Measurements from ENCODE around the gene FA2H. TPM values are rescaled to one million over a fixed set of nuclear protein-coding genes. Genes with fewer than 3 reads are reported as not detected.
"Not testable (repeated sequence)": the region's sequence is repeated elsewhere in the genome, so short reads cannot be mapped to it uniquely, and the experiment has no call there.

The FA2H gene
- total RNA-seq, 1 donor from 2014 or later = not detected

DNA sequence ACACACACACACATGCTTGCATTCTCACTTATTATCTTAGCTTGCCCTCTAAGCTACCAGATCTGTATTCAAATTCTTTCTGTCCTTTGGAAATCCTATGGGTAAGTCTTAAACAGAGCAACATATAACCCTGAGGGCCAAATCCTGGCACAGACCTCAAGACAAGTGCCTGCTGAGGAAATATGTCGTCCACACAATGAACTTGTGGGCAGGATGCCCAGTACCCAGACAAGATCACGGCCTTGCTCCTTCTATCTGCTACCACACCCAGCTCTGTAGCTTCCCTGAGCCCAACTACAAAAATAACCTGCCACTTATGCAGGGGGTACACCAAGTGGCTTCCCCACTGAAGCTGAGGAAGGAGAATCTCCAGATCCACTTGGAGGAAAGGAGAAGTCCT is 37.3 kb upstream of the FA2H start:
- no peaks in the 10 kb centered on the region for H3F3A ChIP-seq (ENCODE audit: low read depth)
- no peaks in the 10 kb centered on the region for H3K27me3 ChIP-seq
- peaks cover under 1% of the 10 kb centered on the region for H3K36me3 Mint-ChIP-seq
- H3K79me2 ChIP-seq (ENCODE audit: low read depth) = no peaks in the 10 kb centered on the region
- no peak overlapping the region for H3K9ac ChIP-seq
- H3K4me1 ChIP-seq = peaks cover 4% of the 10 kb centered on the region
- H2AFZ ChIP-seq (replicated peaks) = no peak overlapping the region
- H3K9me3 Mint-ChIP-seq = peaks cover 8% of the 10 kb centered on the region
- DNase-seq (ENCODE audit: low spot score) = no peak
- H3K4me1 Mint-ChIP-seq = peaks cover 3% of the 10 kb centered on the region
- H3K4me2 ChIP-seq = no peak overlapping the region
- peaks cover 4% of the 10 kb centered on the region for H3K27me3 Mint-ChIP-seq (ENCODE audit: insufficient read depth, low read depth)
- TF ChIP-seq EZH2 (IDR thresholded peaks at IDR 0.05) (no peak), EZH2phosphoT487 (IDR thresholded peaks at IDR 0.05) (no peak)
- TF ChIP-seq, protein P1, sequence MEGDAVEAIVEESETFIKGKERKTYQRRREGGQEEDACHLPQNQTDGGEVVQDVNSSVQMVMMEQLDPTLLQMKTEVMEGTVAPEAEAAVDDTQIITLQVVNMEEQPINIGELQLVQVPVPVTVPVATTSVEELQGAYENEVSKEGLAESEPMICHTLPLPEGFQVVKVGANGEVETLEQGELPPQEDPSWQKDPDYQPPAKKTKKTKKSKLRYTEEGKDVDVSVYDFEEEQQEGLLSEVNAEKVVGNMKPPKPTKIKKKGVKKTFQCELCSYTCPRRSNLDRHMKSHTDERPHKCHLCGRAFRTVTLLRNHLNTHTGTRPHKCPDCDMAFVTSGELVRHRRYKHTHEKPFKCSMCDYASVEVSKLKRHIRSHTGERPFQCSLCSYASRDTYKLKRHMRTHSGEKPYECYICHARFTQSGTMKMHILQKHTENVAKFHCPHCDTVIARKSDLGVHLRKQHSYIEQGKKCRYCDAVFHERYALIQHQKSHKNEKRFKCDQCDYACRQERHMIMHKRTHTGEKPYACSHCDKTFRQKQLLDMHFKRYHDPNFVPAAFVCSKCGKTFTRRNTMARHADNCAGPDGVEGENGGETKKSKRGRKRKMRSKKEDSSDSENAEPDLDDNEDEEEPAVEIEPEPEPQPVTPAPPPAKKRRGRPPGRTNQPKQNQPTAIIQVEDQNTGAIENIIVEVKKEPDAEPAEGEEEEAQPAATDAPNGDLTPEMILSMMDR (IDR thresholded peaks at IDR 0.05) = no peak
- peaks cover 13% of the 10 kb centered on the region for H3K9me3 ChIP-seq (ENCODE audit: low read depth)
- no peaks in the 10 kb centered on the region for H3K36me3 ChIP-seq
- H4K20me1 ChIP-seq (ENCODE audit: low read depth) = no peaks in the 10 kb centered on the region
- H3K4me3 ChIP-seq = no peak overlapping the region
- H3K27ac Mint-ChIP-seq = no peak overlapping the region
- no peak overlapping the region for H3K4me3 Mint-ChIP-seq
- no peak overlapping the region for H3K27ac ChIP-seq

DNA sequence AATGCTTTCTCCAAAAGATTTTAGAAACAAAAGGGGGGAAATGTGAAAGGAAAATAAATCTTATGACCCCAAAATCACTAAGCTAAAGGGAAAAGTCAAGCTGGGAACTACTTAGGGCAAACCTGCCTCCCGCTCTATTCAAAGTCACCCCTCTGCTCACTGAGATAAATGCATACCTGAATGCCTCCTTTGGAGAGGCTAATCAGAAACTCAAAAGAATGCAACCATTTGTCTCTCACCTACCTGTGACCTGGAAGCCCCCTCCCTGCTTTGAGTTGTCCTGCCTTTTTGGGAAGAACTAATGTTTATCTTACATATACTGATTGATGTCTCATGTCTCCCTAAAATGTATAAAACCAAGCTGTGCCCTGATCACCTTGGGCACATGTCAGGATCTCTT is 36.6 kb upstream of the FA2H start:
- not testable (repeated sequence) for H3K36me3 Mint-ChIP-seq; H3K79me2 ChIP-seq (ENCODE audit: low read depth); H3K27me3 ChIP-seq; H3K27ac Mint-ChIP-seq; H4K20me1 ChIP-seq (ENCODE audit: low read depth); H3K27me3 Mint-ChIP-seq (ENCODE audit: insufficient read depth, low read depth); H3K4me3 Mint-ChIP-seq; H3K4me1 Mint-ChIP-seq; H3K4me3 ChIP-seq; DNase-seq (ENCODE audit: low spot score); H3K9ac ChIP-seq; H3K27ac ChIP-seq; H3K4me1 ChIP-seq; H3F3A ChIP-seq (ENCODE audit: low read depth); H3K36me3 ChIP-seq; H2AFZ ChIP-seq (replicated peaks)
- H3K9me3 Mint-ChIP-seq = peaks cover 12% of the 10 kb centered on the region
- H3K4me2 ChIP-seq = peak overlapping the region; percentile 45
- H3K9me3 ChIP-seq (ENCODE audit: low read depth) = peaks cover 13% of the 10 kb centered on the region

DNA sequence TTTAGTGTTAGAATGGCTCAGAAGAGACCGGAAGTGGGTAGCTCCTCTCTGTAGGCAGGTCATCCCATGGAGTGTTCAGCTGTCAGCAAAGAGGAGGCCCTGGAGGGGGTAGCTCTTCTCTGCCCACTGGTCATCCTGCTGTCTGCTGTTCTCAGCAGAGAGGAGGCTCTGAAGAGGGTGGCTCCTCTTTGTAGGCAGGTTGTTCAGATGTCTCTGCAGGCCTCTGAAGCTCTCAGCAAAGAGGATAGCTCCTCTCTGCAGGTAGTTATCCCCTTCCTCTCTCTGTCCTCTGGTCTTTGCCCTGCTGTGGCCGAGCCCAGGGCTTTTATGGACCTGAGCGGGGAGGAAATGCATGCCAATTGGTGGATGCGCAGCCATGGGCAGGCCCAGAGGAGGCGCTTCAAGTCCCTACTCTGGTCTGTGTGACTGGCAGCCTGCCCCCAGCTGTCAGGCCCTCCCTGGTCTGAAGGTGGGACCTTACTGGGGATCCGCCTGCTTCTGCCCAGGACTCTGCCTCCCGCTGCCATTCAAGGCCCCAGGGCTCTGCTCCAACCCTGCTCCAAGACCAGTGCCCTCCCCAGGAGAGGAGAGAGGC is 32.5 kb upstream of the FA2H start:
- Mint-ChIP-seq H3K27me3 (ENCODE audit: insufficient read depth, low read depth) (peaks cover 2% of the 10 kb centered on the region), H3K27ac (no peak overlapping the region), H3K9me3 (peaks cover 14% of the 10 kb centered on the region), H3K36me3 (peaks cover 2% of the 10 kb centered on the region), H3K4me3 (no peak overlapping the region), H3K4me1 (peaks cover 3% of the 10 kb centered on the region)
- no peak overlapping the region for H3K4me2 ChIP-seq
- H3K4me3 ChIP-seq = no peak overlapping the region
- no peaks in the 10 kb centered on the region for H3K27me3 ChIP-seq
- H3K79me2 ChIP-seq (ENCODE audit: low read depth) = no peaks in the 10 kb centered on the region
- no peaks in the 10 kb centered on the region for H3K36me3 ChIP-seq
- no peak overlapping the region for H3K27ac ChIP-seq
- H4K20me1 ChIP-seq (ENCODE audit: low read depth) = no peaks in the 10 kb centered on the region
- peaks cover 13% of the 10 kb centered on the region for H3K9me3 ChIP-seq (ENCODE audit: low read depth)
- H3K4me1 ChIP-seq = peaks cover 4% of the 10 kb centered on the region
- H3K9ac ChIP-seq = no peak overlapping the region
- DNase-seq (ENCODE audit: low spot score) = no peak
- H2AFZ ChIP-seq (replicated peaks) = no peak overlapping the region
- H3F3A ChIP-seq (ENCODE audit: low read depth) = no peaks in the 10 kb centered on the region
- TF ChIP-seq EZH2 (IDR thresholded peaks at IDR 0.05) = no peak
- TF ChIP-seq, protein P1 (IDR thresholded peaks at IDR 0.05) = no peak

DNA sequence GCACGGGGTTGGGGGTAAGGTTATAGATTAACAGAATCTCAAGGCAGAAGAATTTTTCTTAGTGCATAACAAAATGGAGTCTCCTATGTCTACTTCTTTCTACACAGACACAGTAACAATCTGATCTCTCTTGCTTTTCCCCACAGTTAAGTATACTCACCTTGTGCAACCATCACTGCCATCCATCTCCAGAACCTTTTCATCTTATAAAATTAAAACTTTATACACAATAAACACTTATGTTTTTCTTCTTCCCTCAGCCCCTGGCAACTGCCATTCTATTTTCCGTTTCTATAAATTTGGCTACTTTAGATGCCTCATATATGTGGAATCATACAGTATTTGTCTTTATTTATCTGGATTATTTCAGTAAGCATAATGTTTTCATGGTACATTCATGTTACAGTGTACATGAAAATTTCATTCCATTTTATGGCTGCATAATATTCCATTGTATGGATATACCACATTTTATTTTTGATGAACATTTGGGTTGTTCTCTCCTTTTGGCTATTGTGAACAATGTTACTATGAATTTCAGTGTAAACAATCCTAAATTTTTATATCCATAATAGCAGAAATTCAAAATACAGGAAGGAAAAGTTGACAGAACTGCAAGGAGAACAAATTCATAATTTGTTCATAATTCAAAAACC is 25.7 kb upstream of the FA2H start:
- no peaks in the 10 kb centered on the region for H3K4me1 ChIP-seq
- peaks cover 9% of the 10 kb centered on the region for H3K36me3 ChIP-seq
- peaks cover 8% of the 10 kb centered on the region for H3F3A ChIP-seq (ENCODE audit: low read depth)
- no peaks in the 10 kb centered on the region for H3K4me1 Mint-ChIP-seq
- no peaks in the 10 kb centered on the region for H3K79me2 ChIP-seq (ENCODE audit: low read depth)
- DNase-seq (ENCODE audit: low spot score) = no peak
- H3K27me3 Mint-ChIP-seq (ENCODE audit: insufficient read depth, low read depth) = no peaks in the 10 kb centered on the region
- H3K4me3 ChIP-seq = no peak overlapping the region
- no peak overlapping the region for H3K9ac ChIP-seq
- no peak overlapping the region for H2AFZ ChIP-seq (replicated peaks)
- no peak overlapping the region for H3K4me2 ChIP-seq
- H3K27ac Mint-ChIP-seq = no peak overlapping the region
- TF ChIP-seq, protein P1 (IDR thresholded peaks at IDR 0.05) = no peak
- TF ChIP-seq EZH2 (IDR thresholded peaks at IDR 0.05) = no peak
- no peak for TF ChIP-seq EZH2phosphoT487 (IDR thresholded peaks at IDR 0.05)
- H3K9me3 ChIP-seq (ENCODE audit: low read depth) = peaks cover 19% of the 10 kb centered on the region
- no peaks in the 10 kb centered on the region for H3K27me3 ChIP-seq
- H3K9me3 Mint-ChIP-seq = peaks cover 10% of the 10 kb centered on the region
- no peak overlapping the region for H3K4me3 Mint-ChIP-seq
- H3K36me3 Mint-ChIP-seq = no peaks in the 10 kb centered on the region
- no peaks in the 10 kb centered on the region for H4K20me1 ChIP-seq (ENCODE audit: low read depth)
- no peak overlapping the region for H3K27ac ChIP-seq
